ENCODE data around the gene TADA3. TPM values are rescaled to one million over a fixed set of nuclear protein-coding genes. Genes with fewer than 3 reads are reported as not detected.
A peak's percentile ranks its signal among the peaks of the same experiment; 100 is the strongest.

The TADA3 gene
- total RNA-seq, 2 experiments from 2014 or later, result 62.4 to 67.6 TPM

DNA sequence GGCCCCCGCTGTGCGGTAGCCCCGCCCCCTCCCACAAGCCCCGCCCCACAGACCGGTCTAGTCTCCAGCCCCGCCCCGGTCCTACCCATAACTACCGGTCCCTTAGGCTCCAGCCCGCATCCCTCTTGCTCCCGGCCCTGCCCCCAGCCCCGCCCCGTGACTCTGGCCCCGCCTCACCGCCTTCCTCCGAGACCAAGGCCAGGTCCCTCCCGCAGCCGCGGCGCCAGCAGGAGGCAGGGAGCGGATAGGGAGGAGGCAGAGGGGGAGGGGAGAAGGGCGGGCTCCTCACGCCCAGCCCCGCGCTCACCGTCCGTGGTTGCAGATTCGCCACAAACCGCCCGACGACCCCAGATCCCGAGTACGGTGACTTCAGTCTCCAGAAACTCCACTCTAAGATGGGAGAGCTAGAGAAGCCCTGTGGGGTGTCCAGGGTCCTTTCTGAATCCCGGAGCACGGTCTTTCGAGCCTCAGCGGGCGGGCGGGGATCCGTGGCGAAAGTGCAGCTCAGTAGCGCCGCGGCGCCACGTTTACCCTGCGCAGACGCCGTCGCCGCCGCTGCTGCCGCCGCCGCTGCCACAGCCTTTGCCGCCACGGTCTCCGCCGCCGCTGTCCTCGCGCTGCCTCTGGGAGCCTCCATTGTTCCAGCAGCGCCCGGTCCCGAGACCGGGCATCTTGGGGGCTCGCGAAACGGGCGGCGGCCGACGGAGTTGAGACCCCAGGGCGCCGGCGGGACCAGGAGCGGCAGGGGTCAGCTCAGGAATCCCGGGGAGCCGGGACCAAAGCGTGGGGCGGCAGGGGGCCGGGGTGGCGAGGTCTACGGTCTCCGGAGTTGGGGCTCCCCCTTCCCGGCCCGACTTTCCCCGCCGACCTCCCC is 60.8 kb downstream of the TADA3 start, which contains the start of gene BRPF1:
Gene BRPF1 (plus strand): TSS at position 530 of the 874 bp plus-strand sequence. CDS start 2,406 bp downstream, outside the sequence.
- Mint-ChIP-seq H3K9me3 (no peaks in the 10 kb centered on the region), H3K4me1 (ENCODE audit: low read depth) (peaks cover 59% of the 10 kb centered on the region), H3K36me3 (ENCODE audit: low read depth) (peaks cover 11% of the 10 kb centered on the region), H3K4me3 (peak within 1 kb of the TSS; percentile 84), H3K27ac (peak within 1 kb of the TSS; percentile 95), H3K27me3 (ENCODE audit: low read depth) (no peaks in the 10 kb centered on the region)
- intact Hi-C loops (cut with micrococcal nuclease), result loop anchor here (1.0 to 5.0 kb wide), 13 partner anchors 19 to 768 kb away; partner anchors contain the start of genes CRELD1, EMC3, JAGN1 and MTMR14
- CTCF ChIA-PET, result interaction anchor here (1.0 to 1.7 kb wide), 4 partner anchors 9 to 47 kb away, joined by 3 to 4 read pairs (median 4); partner anchors contain the start of genes CAMK1 and OGG1
- DNase-seq, result peak; percentile 100

DNA sequence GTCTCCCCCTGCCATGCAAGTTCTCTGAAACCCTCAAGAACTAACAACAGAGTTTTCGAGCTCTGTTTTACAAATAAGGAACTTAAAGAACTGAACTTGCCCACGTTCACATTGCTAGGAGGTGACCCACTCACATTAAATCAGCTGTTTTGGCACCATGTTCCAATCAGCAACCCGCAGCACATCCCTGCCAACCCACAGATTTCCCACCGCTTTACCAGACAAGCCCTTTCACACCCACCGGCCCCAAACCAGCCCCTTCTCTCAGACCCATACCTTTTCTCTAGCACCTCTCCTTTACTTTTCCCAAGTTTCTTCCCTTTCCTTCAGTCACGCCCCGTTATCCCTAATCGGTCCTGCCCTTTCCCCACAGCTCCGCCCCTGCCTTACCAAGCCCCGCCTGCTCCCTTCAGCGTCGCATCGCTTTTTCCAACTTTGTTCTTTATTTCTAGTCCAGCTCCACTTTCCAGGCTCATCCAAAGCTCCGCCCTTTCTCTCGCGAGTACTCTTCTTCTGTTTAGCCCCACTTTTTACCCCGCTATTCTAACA is 61.5 kb downstream of the TADA3 start:
- H3K27me3 Mint-ChIP-seq (ENCODE audit: low read depth), result no peaks in the 10 kb centered on the region
- intact Hi-C loops (cut with micrococcal nuclease), result loop anchor here (1.0 to 5.0 kb wide), 13 partner anchors 20 to 767 kb away; partner anchors contain the start of genes CRELD1, EMC3, JAGN1 and MTMR14
- CTCF ChIA-PET, result interaction anchor here (0.6 to 1.6 kb wide), 6 partner anchors 10 to 253 kb away, joined by 3 to 6 read pairs (median 4); partner anchors contain the start of gene OGG1
- DNase-seq, result no peak
- peak overlapping the region; percentile 81 for H3K4me3 Mint-ChIP-seq
- peaks cover 8% of the 10 kb centered on the region for H3K36me3 Mint-ChIP-seq (ENCODE audit: low read depth)
- no peaks in the 10 kb centered on the region for H3K9me3 Mint-ChIP-seq
- H3K4me1 Mint-ChIP-seq (ENCODE audit: low read depth), result peaks cover 55% of the 10 kb centered on the region
- peak overlapping the region; percentile 89 for H3K27ac Mint-ChIP-seq

Other genes starting within 250 kb of the TADA3 start
- not detected for gene LHFPL4, start 238.7 kb downstream of the TADA3 start, total RNA-seq
- 10 to 100 TPM; 30.8 to 33.6 TPM for gene MTMR14, start 143.0 kb downstream of the TADA3 start, total RNA-seq
- not detected for gene CPNE9, start 88.6 kb downstream of the TADA3 start, total RNA-seq
- gene BRPF1, start 60.7 kb downstream of the TADA3 start, total RNA-seq, result 10 to 100 TPM; 16.8 to 19.4 TPM
- 10 to 100 TPM; 26.1 to 28.5 TPM for gene OGG1, start 42.5 kb downstream of the TADA3 start, total RNA-seq
- 10 to 100 TPM; 18.9 to 19.5 TPM for gene CAMK1, start 22.5 kb downstream of the TADA3 start, total RNA-seq
- 100 to 1,000 TPM; 141 to 144 TPM for gene ARPC4, start 609 bp upstream of the TADA3 start, total RNA-seq
- 10 to 100 TPM; 46.3 to 47.1 TPM for gene TTLL3, start 17.8 kb upstream of the TADA3 start, total RNA-seq
- gene RPUSD3, start 51.5 kb upstream of the TADA3 start, total RNA-seq, result 10 to 100 TPM; 82.0 to 83.7 TPM
- gene CIDEC, start 87.8 kb upstream of the TADA3 start, total RNA-seq, result not detected
- 10 to 100 TPM; 11.7 to 13.6 TPM for gene JAGN1, start 98.1 kb upstream of the TADA3 start, total RNA-seq
- under 1 TPM; 0.24 to 0.25 TPM for gene IL17RE, start 110.4 kb upstream of the TADA3 start, total RNA-seq
- gene IL17RC, start 124.6 kb upstream of the TADA3 start, total RNA-seq, result under 1 TPM; 0.21 to 0.44 TPM
- 10 to 100 TPM; 15.7 to 19.9 TPM for gene CRELD1, start 141.4 kb upstream of the TADA3 start, total RNA-seq
- 1 to 10 TPM; 5.8 to 6.7 TPM for gene PRRT3, start 159.9 kb upstream of the TADA3 start, total RNA-seq
- gene EMC3, start 194.4 kb upstream of the TADA3 start, total RNA-seq, result 10 to 100 TPM; 28.4 to 32.0 TPM
- gene FANCD2, start 234.0 kb upstream of the TADA3 start, total RNA-seq, result 10 to 100 TPM; 86.3 to 90.8 TPM

Measured in activated naive CD4-positive, alpha-beta T cell treated with anti-CD3 and anti-CD28 coated beads for 36 hours (primary cell).